GM23338 (cell line): Measurements from ENCODE around the gene SUSD2. TPM values are rescaled to one million over a fixed set of nuclear protein-coding genes. Genes with fewer than 3 reads are reported as not detected.

Experiments used
- ATAC-seq: fragments of 200-7000 bp; cut with Tn5 transposase; 3 replicates; pipeline ENCODE4 v1.9.1; 2020
- DNase-seq: peaks from one replicate; pipeline ENCODE4 v3.0.0-alpha.2; 2015; ENCODE audit warnings: low spot score
- H2AFZ ChIP-seq: fragments of 200-600 bp; sonication (generic); 2 replicates; pipeline ENCODE4 v1.8.0; 2016; ENCODE audit warnings: antibody characterized with exemption, mild to moderate bottlenecking, moderate library complexity
- H3F3A ChIP-seq: fragments of 200-600 bp; sonication (generic); replicated peaks from 2 replicates; pipeline ENCODE4 v1.8.0; 2017; ENCODE audit warnings: antibody characterized with exemption, mixed run types, low read depth
- H3K27ac ChIP-seq: fragments of 200-600 bp; sonication (generic); 2 replicates; pipeline ENCODE4 v1.6.1; 2016; ENCODE audit warnings: low read depth
- H3K27me3 ChIP-seq: fragments of 200-600 bp; sonication (generic); 2 replicates; pipeline ENCODE4 v1.8.0; 2016; ENCODE audit warnings: mild to moderate bottlenecking, mixed run types, moderate library complexity; ENCODE audit not compliant: insufficient read depth
- H3K36me3 ChIP-seq: fragments of 200-600 bp; sonication (generic); 2 replicates; pipeline ENCODE4 v1.8.0; 2016; ENCODE audit warnings: mild to moderate bottlenecking; ENCODE audit not compliant: insufficient read depth
- H3K4me1 ChIP-seq: fragments of 200-600 bp; sonication (generic); 2 replicates; pipeline ENCODE4 v1.8.0; 2016; ENCODE audit warnings: mild to moderate bottlenecking, moderate library complexity; ENCODE audit not compliant: insufficient read depth
- H3K4me2 ChIP-seq: fragments of 200-600 bp; sonication (generic); 2 replicates; pipeline ENCODE4 v1.7.1; 2017; ENCODE audit warnings: mixed run types
- H3K4me3 ChIP-seq: fragments of 200-600 bp; sonication (generic); 2 replicates; pipeline ENCODE4 v1.6.1; 2016; ENCODE audit warnings: mixed run types
- H3K79me2 ChIP-seq: fragments of 200-600 bp; sonication (generic); replicated peaks from 2 replicates; pipeline ENCODE4 v1.8.0; 2017; ENCODE audit warnings: mild to moderate bottlenecking; ENCODE audit not compliant: insufficient read depth
- H3K9me2 ChIP-seq: fragments of 200-600 bp; sonication (generic); 2 replicates; pipeline ENCODE4 v1.8.0; 2017; ENCODE audit not compliant: insufficient read depth
- H4K20me1 ChIP-seq: fragments of 200-600 bp; sonication (generic); replicated peaks from 2 replicates; pipeline ENCODE4 v1.8.0; 2017; ENCODE audit warnings: mild to moderate bottlenecking; ENCODE audit not compliant: insufficient read depth
- H3K27ac Mint-ChIP-seq: 2 replicates; pipeline ENCODE4 v1.8.0; 2020; ENCODE audit warnings: inconsistent platforms, mild to moderate bottlenecking, moderate library complexity, mixed read lengths
- H3K27me3 Mint-ChIP-seq: 3 replicates; pipeline ENCODE4 v1.8.0; 2022; ENCODE audit warnings: low read depth, mild to moderate bottlenecking, moderate library complexity, mixed read lengths, inconsistent platforms; ENCODE audit not compliant: insufficient read depth, poor library complexity
- H3K36me3 Mint-ChIP-seq: 3 replicates; pipeline ENCODE4 v1.8.0; 2021; ENCODE audit warnings: low read depth, mild to moderate bottlenecking, inconsistent platforms, moderate library complexity, mixed read lengths
- H3K4me1 Mint-ChIP-seq: 3 replicates; pipeline ENCODE4 v1.8.0; 2020; ENCODE audit warnings: mild to moderate bottlenecking, inconsistent platforms, mixed read lengths
- H3K4me3 Mint-ChIP-seq: 3 replicates; pipeline ENCODE4 v1.8.0; 2021; ENCODE audit warnings: moderate library complexity, mild to moderate bottlenecking, inconsistent platforms, mixed read lengths
- H3K9me3 Mint-ChIP-seq: 3 replicates; pipeline ENCODE4 v1.8.0; 2020; ENCODE audit warnings: moderate library complexity, mild to moderate bottlenecking, inconsistent platforms, mixed read lengths
- CREB1 ChIP-seq: fragments of 250-450 bp; sonication (Bioruptor Pico); IDR thresholded peaks from 2 replicates; pipeline ENCODE4 v1.5.0; 2020; ENCODE audit warnings: low read depth, mild to moderate bottlenecking, moderate library complexity
- EZH2 ChIP-seq: fragments of 200-600 bp; sonication (generic); IDR thresholded peaks from one replicate; pipeline ENCODE4 v1.8.0; 2017; ENCODE audit warnings: antibody characterized with exemption, mild to moderate bottlenecking, low read depth; ENCODE audit not compliant: unreplicated experiment
- EZH2phosphoT487 ChIP-seq: fragments of 200-600 bp; sonication (generic); IDR thresholded peaks from one replicate; pipeline ENCODE4 v1.8.1; 2018; ENCODE audit warnings: antibody characterized with exemption; ENCODE audit not compliant: unreplicated experiment
- JUNB ChIP-seq: IDR thresholded peaks from one replicate; pipeline ENCODE4 v1.6.1; 2016; ENCODE audit warnings: antibody characterized with exemption; ENCODE audit not compliant: unreplicated experiment
- NANOG ChIP-seq: IDR thresholded peaks from 2 replicates; pipeline ENCODE4 v1.6.1; 2016; ENCODE audit warnings: antibody characterized with exemption, borderline replicate concordance
- POLR2AphosphoS5 ChIP-seq: IDR thresholded peaks from 2 replicates; pipeline ENCODE4 v1.6.1; 2016; ENCODE audit warnings: antibody characterized with exemption, low read depth
- STAT1 ChIP-seq: IDR thresholded peaks from one replicate; pipeline ENCODE4 v1.6.1; 2016; ENCODE audit warnings: antibody characterized with exemption; ENCODE audit not compliant: unreplicated experiment
- ZNF114 ChIP-seq: fragments of 250-450 bp; sonication (Bioruptor Pico); IDR thresholded peaks from 2 replicates; pipeline ENCODE4 v1.5.0; 2020; ENCODE audit warnings: mild to moderate bottlenecking, moderate library complexity
- ZNF331 ChIP-seq: fragments of 250-450 bp; sonication (Bioruptor Pico); IDR thresholded peaks from 2 replicates; pipeline ENCODE4 v1.5.0; 2020; ENCODE audit warnings: low read depth, mild to moderate bottlenecking, moderate library complexity
- polyA plus RNA-seq: library from polyadenylated mRNA; unstranded; fragments of >200 nt; fragmentation: Nextera tagmentation; extraction: Ambion mirVana; gene quantifications from 2 replicates; pipeline ENCODE4 v1.2.1, GENCODE V29; 2016
- total RNA-seq: library from RNA; depleted of rRNA; stranded (reverse); fragments of >200 nt; shearing (Covaris generic); gene quantifications from 2 replicates; pipeline ENCODE4 v1.2.3, GENCODE V29; 2014
- TF ChIP-seq, protein P1 (sequence below), 2 experiments: fragments of 200-600 bp in 1 of 2; sonication (generic) in 1 of 2; conservative IDR thresholded peaks; 2 replicates each; pipeline versions ENCODE4 v1.5.1 to v1.6.1; 2016 to 2017; ENCODE audit warnings: antibody characterized with exemption in 2 of 2, low read depth in 2 of 2, mild to moderate bottlenecking in 2 of 2, moderate library complexity in 1 of 2
- TF ChIP-seq, protein P2 (sequence below): fragments of 250-450 bp; sonication (Bioruptor Pico); IDR thresholded peaks from 2 replicates; pipeline ENCODE4 v1.5.0; 2020; ENCODE audit warnings: mild to moderate bottlenecking, moderate library complexity
- TF ChIP-seq, protein P3 (sequence below): IDR thresholded peaks from 2 replicates; pipeline ENCODE4 v1.6.1; 2016; ENCODE audit warnings: antibody characterized with exemption
- TF ChIP-seq, protein P4 (sequence below): IDR thresholded peaks from one replicate; pipeline ENCODE4 v1.6.1; 2018; ENCODE audit warnings: antibody characterized with exemption; ENCODE audit not compliant: unreplicated experiment

The SUSD2 gene
- total and polyA plus RNA-seq, 2 experiments from 2014 or later = 0.74 to 2.1 TPM

DNA sequence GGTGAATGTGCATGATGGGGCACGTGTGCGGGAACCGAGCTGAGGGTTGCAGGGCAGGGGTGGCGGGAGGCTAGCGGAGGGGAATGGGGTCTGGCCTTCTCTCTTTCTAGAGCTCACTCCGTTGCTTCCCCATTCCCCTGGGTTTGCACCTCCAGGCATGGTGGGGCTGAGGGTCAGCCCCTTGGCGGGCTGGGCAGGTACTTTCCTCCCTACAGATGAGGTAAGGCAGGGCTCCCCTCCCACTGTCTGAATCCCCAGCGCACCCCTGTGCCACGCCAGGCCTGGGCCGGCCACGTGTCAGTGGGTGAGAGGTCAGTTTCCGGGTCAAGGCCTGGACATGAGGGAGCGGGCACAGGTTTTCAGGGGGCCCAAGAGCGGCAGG, 8.9 kb downstream of the SUSD2 start:
- H4K20me1 ChIP-seq = no peaks in the 10 kb centered on the region
- no peaks in the 10 kb centered on the region; the same call in 2 of the 3 replicates for H3K9me3 Mint-ChIP-seq
- H3K4me3 ChIP-seq = no peak overlapping the region
- no peak for ATAC-seq
- no peaks in the 10 kb centered on the region for H3K36me3 Mint-ChIP-seq
- no peak overlapping the region for H3K4me3 Mint-ChIP-seq
- TF ChIP-seq CREB1 (CRISPR knock-in tag) (no peak), POLR2AphosphoS5 (no peak), NANOG (no peak), EZH2 (no peak), EZH2phosphoT487 (no peak), JUNB (no peak), ZNF114 (CRISPR knock-in tag) (no peak), STAT1 (no peak), ZNF331 (CRISPR knock-in tag) (no peak)
- TF ChIP-seq, protein P1, sequence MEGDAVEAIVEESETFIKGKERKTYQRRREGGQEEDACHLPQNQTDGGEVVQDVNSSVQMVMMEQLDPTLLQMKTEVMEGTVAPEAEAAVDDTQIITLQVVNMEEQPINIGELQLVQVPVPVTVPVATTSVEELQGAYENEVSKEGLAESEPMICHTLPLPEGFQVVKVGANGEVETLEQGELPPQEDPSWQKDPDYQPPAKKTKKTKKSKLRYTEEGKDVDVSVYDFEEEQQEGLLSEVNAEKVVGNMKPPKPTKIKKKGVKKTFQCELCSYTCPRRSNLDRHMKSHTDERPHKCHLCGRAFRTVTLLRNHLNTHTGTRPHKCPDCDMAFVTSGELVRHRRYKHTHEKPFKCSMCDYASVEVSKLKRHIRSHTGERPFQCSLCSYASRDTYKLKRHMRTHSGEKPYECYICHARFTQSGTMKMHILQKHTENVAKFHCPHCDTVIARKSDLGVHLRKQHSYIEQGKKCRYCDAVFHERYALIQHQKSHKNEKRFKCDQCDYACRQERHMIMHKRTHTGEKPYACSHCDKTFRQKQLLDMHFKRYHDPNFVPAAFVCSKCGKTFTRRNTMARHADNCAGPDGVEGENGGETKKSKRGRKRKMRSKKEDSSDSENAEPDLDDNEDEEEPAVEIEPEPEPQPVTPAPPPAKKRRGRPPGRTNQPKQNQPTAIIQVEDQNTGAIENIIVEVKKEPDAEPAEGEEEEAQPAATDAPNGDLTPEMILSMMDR (conservative IDR thresholded peaks at IDR 0.05; ENCODE audit: low read depth in 2 of 2) = no peak
- TF ChIP-seq, protein P2, sequence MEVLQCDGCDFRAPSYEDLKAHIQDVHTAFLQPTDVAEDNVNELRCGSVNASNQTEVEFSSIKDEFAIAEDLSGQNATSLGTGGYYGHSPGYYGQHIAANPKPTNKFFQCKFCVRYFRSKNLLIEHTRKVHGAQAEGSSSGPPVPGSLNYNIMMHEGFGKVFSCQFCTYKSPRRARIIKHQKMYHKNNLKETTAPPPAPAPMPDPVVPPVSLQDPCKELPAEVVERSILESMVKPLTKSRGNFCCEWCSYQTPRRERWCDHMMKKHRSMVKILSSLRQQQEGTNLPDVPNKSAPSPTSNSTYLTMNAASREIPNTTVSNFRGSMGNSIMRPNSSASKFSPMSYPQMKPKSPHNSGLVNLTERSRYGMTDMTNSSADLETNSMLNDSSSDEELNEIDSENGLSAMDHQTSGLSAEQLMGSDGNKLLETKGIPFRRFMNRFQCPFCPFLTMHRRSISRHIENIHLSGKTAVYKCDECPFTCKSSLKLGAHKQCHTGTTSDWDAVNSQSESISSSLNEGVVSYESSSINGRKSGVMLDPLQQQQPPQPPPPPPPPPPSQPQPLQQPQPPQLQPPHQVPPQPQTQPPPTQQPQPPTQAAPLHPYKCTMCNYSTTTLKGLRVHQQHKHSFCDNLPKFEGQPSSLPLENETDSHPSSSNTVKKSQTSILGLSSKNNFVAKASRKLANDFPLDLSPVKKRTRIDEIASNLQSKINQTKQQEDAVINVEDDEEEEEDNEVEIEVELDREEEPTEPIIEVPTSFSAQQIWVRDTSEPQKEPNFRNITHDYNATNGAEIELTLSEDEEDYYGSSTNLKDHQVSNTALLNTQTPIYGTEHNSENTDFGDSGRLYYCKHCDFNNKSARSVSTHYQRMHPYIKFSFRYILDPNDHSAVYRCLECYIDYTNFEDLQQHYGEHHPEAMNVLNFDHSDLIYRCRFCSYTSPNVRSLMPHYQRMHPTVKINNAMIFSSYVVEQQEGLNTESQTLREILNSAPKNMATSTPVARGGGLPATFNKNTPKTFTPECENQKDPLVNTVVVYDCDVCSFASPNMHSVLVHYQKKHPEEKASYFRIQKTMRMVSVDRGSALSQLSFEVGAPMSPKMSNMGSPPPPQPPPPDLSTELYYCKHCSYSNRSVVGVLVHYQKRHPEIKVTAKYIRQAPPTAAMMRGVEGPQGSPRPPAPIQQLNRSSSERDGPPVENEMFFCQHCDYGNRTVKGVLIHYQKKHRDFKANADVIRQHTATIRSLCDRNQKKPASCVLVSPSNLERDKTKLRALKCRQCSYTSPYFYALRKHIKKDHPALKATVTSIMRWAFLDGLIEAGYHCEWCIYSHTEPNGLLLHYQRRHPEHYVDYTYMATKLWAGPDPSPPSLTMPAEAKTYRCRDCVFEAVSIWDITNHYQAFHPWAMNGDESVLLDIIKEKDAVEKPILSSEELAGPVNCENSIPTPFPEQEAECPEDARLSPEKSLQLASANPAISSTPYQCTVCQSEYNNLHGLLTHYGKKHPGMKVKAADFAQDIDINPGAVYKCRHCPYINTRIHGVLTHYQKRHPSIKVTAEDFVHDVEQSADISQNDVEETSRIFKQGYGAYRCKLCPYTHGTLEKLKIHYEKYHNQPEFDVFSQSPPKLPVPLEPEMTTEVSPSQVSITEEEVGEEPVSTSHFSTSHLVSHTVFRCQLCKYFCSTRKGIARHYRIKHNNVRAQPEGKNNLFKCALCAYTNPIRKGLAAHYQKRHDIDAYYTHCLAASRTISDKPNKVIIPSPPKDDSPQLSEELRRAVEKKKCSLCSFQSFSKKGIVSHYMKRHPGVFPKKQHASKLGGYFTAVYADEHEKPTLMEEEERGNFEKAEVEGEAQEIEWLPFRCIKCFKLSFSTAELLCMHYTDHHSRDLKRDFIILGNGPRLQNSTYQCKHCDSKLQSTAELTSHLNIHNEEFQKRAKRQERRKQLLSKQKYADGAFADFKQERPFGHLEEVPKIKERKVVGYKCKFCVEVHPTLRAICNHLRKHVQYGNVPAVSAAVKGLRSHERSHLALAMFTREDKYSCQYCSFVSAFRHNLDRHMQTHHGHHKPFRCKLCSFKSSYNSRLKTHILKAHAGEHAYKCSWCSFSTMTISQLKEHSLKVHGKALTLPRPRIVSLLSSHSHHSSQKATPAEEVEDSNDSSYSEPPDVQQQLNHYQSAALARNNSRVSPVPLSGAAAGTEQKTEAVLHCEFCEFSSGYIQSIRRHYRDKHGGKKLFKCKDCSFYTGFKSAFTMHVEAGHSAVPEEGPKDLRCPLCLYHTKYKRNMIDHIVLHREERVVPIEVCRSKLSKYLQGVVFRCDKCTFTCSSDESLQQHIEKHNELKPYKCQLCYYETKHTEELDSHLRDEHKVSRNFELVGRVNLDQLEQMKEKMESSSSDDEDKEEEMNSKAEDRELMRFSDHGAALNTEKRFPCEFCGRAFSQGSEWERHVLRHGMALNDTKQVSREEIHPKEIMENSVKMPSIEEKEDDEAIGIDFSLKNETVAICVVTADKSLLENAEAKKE (CRISPR knock-in tag) = no peak
- TF ChIP-seq, protein P3, sequence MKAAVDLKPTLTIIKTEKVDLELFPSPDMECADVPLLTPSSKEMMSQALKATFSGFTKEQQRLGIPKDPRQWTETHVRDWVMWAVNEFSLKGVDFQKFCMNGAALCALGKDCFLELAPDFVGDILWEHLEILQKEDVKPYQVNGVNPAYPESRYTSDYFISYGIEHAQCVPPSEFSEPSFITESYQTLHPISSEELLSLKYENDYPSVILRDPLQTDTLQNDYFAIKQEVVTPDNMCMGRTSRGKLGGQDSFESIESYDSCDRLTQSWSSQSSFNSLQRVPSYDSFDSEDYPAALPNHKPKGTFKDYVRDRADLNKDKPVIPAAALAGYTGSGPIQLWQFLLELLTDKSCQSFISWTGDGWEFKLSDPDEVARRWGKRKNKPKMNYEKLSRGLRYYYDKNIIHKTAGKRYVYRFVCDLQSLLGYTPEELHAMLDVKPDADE = no peak
- TF ChIP-seq, protein P4, sequence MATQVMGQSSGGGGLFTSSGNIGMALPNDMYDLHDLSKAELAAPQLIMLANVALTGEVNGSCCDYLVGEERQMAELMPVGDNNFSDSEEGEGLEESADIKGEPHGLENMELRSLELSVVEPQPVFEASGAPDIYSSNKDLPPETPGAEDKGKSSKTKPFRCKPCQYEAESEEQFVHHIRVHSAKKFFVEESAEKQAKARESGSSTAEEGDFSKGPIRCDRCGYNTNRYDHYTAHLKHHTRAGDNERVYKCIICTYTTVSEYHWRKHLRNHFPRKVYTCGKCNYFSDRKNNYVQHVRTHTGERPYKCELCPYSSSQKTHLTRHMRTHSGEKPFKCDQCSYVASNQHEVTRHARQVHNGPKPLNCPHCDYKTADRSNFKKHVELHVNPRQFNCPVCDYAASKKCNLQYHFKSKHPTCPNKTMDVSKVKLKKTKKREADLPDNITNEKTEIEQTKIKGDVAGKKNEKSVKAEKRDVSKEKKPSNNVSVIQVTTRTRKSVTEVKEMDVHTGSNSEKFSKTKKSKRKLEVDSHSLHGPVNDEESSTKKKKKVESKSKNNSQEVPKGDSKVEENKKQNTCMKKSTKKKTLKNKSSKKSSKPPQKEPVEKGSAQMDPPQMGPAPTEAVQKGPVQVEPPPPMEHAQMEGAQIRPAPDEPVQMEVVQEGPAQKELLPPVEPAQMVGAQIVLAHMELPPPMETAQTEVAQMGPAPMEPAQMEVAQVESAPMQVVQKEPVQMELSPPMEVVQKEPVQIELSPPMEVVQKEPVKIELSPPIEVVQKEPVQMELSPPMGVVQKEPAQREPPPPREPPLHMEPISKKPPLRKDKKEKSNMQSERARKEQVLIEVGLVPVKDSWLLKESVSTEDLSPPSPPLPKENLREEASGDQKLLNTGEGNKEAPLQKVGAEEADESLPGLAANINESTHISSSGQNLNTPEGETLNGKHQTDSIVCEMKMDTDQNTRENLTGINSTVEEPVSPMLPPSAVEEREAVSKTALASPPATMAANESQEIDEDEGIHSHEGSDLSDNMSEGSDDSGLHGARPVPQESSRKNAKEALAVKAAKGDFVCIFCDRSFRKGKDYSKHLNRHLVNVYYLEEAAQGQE = no peak
- peaks cover 11% of the 10 kb centered on the region for H3K27me3 Mint-ChIP-seq
- H3K9me2 ChIP-seq = no peaks in the 10 kb centered on the region
- no peaks in the 10 kb centered on the region for H3K4me1 Mint-ChIP-seq
- H3K27ac Mint-ChIP-seq = no peak overlapping the region
- no peaks in the 10 kb centered on the region for H3K79me2 ChIP-seq
- no peak overlapping the region for H3K4me2 ChIP-seq
- peak overlapping the region; percentile 98; the same call in 1 of the 2 replicates for H2AFZ ChIP-seq
- H3K36me3 ChIP-seq = no peaks in the 10 kb centered on the region
- H3K4me1 ChIP-seq = no peaks in the 10 kb centered on the region
- DNase-seq = no peak
- no peak overlapping the region for H3K27ac ChIP-seq
- H3K27me3 ChIP-seq = no peaks in the 10 kb centered on the region
- H3F3A ChIP-seq = no peaks in the 10 kb centered on the region
